AG04450 (cell line): ENCODE results near the gene NAPEPLD. TPM values are rescaled to one million over a fixed set of nuclear protein-coding genes. Genes with fewer than 3 reads are reported as not detected.

ENCODE experiments used
- CTCF ChIA-PET: fragments of 300-600, 350-600 bp; formaldehyde crosslinking; extraction: SDS; loops from one replicate; lab custom pipeline; 2022; ENCODE audit warnings: antibody characterized with exemption, inconsistent platforms; lab: Charles Lee
- POLR2A ChIA-PET: fragments of 350-600 bp; formaldehyde crosslinking; extraction: SDS; loops from one replicate; lab custom pipeline; 2021; ENCODE audit warnings: antibody characterized with exemption, inconsistent platforms; lab: Yijun Ruan, JAX
- DNase-seq: peaks from one replicate; pipeline ENCODE4 v3.0.0-alpha.2; 2011; ENCODE audit warnings: low read depth, low spot score
- H3K27ac ChIP-seq: one replicate; pipeline ENCODE4 v1.5.1; 2012; ENCODE audit warnings: low read depth, low read length, control low read depth
- H3K27me3 ChIP-seq: one replicate; pipeline ENCODE4 v1.6.0; 2012; ENCODE audit warnings: low read length; ENCODE audit not compliant: control insufficient read depth, insufficient read depth
- H3K4me3 ChIP-seq: 2 replicates; pipeline ENCODE4 v1.5.1; 2011; ENCODE audit warnings: mild to moderate bottlenecking, low read depth, low read length, control low read depth
- H3K9me3 ChIP-seq: 2 replicates; pipeline ENCODE4 v1.5.1; 2012; ENCODE audit warnings: low read length; ENCODE audit not compliant: control insufficient read depth, insufficient read depth
- polyA plus RNA-seq: library from polyadenylated mRNA; depleted of rRNA; stranded (reverse); fragments of >200 nt; gene quantifications from 2 replicates; pipeline ENCODE4 v1.2.3, GENCODE V29; 2011
- TF ChIP-seq, protein P1 (sequence below): IDR thresholded peaks from 2 replicates; pipeline ENCODE4 v1.5.1; 2011; ENCODE audit warnings: low read depth, low read length, control low read depth, inconsistent platforms

The NAPEPLD gene
- polyA plus RNA-seq, 1 experiment = 8.9 TPM

DNA sequence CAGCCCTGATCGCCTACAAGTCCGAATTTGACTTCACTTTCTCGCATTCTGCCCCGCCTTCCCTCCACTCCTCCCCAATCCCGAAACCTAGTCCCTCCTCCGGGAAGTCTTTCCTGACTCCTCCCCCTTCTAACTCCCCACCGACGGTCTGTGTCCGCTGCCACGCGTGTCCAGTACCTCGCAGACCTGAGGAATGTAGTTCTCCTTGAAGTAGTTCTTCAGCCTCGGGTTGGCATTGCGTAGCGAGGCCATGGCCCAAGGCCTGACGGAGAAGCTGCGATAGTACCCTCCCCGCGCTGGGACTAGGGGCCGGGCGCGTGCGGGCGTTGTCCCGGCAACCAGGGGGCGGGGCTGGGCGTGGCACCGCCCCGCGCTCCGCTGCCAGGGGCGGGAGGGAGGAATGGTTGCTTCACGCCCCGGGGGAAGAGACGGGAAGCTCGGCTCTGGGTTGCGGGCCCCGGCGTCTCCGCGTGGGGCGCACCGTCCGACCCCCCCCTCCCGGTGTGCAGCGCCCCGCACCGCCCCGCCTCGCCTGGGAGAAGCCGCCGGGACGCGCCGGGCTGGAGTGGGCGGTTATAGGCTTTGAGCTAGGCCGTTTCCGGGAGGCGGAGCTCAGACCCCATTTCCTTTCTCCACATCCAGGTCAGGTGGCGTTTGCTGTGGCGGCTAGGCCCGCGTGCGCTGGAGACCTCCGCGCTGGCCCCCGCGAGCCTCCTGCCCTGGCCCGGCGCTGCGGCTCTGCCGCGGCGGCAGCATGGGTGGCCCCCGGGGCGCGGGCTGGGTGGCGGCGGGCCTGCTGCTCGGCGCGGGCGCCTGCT lies 74.2 kb downstream of the NAPEPLD start, which contains the start of the genes ARMC10 and FBXL13:
Gene ARMC10 (plus strand): TSS at position 622 of the 818 bp plus-strand sequence. CDS start 133 bp downstream, at position 755.
Gene FBXL13 (minus strand): TSS at position 278 of the 818 bp plus-strand sequence.
- TF ChIP-seq, protein P1, sequence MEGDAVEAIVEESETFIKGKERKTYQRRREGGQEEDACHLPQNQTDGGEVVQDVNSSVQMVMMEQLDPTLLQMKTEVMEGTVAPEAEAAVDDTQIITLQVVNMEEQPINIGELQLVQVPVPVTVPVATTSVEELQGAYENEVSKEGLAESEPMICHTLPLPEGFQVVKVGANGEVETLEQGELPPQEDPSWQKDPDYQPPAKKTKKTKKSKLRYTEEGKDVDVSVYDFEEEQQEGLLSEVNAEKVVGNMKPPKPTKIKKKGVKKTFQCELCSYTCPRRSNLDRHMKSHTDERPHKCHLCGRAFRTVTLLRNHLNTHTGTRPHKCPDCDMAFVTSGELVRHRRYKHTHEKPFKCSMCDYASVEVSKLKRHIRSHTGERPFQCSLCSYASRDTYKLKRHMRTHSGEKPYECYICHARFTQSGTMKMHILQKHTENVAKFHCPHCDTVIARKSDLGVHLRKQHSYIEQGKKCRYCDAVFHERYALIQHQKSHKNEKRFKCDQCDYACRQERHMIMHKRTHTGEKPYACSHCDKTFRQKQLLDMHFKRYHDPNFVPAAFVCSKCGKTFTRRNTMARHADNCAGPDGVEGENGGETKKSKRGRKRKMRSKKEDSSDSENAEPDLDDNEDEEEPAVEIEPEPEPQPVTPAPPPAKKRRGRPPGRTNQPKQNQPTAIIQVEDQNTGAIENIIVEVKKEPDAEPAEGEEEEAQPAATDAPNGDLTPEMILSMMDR = peak; percentile 25; the same call in 1 of the 2 replicates
- Histone ChIP-seq H3K27ac (peak within 1 kb of the TSS; percentile 57), H3K27me3 (no peaks in the 10 kb centered on the region), H3K4me3 (peak within 1 kb of the TSS; percentile 93), H3K9me3 (no peaks in the 10 kb centered on the region; the same call in 1 of the 2 replicates)
- DNase-seq = peak; percentile 72
- CTCF ChIA-PET = interaction anchor here (0.6 to 6.2 kb wide), 9 partner anchors 9 to 316 kb away, joined by 3 to 59 read pairs (median 4); no protein-coding TSS in a partner anchor
- POLR2A ChIA-PET = interaction anchor here (0.9 to 2.2 kb wide), 7 partner anchors 10 to 182 kb away, joined by 3 to 11 read pairs (median 3); partner anchors contain the start of genes LRRC17 and NAPEPLD

DNA sequence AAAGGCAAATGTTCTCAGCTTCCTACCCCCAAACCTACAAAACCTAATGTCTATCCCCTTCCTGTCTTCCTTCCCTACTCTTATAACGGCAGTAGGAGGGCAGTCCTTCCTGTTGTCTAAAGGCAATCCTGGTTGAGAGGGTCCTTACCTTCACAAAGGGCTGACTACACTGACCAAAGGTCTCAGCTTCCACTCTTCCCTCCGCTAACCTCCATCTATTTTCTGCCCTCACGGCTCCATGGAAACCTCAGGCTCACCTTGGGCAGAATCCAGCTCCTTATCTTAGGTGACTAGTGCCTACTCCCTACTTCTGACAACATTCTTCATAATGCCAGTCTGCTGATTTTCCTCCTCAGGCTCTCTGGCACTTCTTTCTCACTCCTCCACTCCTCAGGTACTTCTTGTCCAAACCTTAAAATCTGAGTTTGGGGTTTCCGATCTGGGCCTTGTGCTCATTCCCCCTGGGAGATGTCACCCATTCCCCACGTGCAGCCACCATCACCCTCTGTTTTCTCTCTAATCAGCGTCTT lies 74.8 kb downstream of the NAPEPLD start:
- Histone ChIP-seq H3K27ac (peak overlapping the region; percentile 49), H3K27me3 (no peaks in the 10 kb centered on the region), H3K4me3 (peak overlapping the region; percentile 93), H3K9me3 (peaks cover 1% of the 10 kb centered on the region; the same call in 1 of the 2 replicates)
- POLR2A ChIA-PET = interaction anchor here (1.0 to 2.2 kb wide), 4 partner anchors 30 to 161 kb away, joined by 3 to 11 read pairs (median 4); partner anchors contain the start of genes LRRC17 and NAPEPLD
- CTCF ChIA-PET = interaction anchor here (0.6 to 6.2 kb wide), 7 partner anchors 8 to 316 kb away, joined by 3 to 59 read pairs (median 7); no protein-coding TSS in a partner anchor
- TF ChIP-seq, protein P1 = no peak
- DNase-seq = no peak

DNA sequence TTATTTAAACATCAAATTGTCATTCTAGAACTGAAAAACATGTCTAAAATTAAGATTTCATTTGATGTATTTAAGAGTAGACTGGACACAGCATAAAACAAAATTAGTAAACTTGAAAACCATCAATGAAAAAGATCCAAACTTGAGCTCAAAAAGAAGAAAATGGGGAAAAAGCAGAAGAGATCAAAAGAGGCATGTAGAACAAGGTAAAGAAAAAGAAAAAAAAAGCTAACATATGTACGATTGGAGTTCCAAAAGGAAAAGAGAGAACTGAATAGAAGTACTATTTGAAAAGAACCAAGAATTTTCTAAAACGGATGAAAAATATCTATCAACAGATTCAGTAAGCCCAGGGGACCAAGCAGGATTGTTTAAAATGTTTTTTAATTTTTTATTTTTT lies 77.9 kb downstream of the NAPEPLD start:
- POLR2A ChIA-PET = interaction anchor here (0.5 kb wide), 1 partner anchor 250 kb away, joined by 4 read pairs; no protein-coding TSS in a partner anchor
- H3K27me3 ChIP-seq = no peaks in the 10 kb centered on the region
- CTCF ChIA-PET = interaction anchor here (0.5 to 6.2 kb wide), 2 partner anchors 9 to 313 kb away, joined by 3 to 59 read pairs; no protein-coding TSS in a partner anchor
- no peak overlapping the region for H3K27ac ChIP-seq
- H3K9me3 ChIP-seq = peaks cover 6% of the 10 kb centered on the region
- no peak for DNase-seq
- TF ChIP-seq, protein P1 = no peak
- H3K4me3 ChIP-seq = no peak overlapping the region

DNA sequence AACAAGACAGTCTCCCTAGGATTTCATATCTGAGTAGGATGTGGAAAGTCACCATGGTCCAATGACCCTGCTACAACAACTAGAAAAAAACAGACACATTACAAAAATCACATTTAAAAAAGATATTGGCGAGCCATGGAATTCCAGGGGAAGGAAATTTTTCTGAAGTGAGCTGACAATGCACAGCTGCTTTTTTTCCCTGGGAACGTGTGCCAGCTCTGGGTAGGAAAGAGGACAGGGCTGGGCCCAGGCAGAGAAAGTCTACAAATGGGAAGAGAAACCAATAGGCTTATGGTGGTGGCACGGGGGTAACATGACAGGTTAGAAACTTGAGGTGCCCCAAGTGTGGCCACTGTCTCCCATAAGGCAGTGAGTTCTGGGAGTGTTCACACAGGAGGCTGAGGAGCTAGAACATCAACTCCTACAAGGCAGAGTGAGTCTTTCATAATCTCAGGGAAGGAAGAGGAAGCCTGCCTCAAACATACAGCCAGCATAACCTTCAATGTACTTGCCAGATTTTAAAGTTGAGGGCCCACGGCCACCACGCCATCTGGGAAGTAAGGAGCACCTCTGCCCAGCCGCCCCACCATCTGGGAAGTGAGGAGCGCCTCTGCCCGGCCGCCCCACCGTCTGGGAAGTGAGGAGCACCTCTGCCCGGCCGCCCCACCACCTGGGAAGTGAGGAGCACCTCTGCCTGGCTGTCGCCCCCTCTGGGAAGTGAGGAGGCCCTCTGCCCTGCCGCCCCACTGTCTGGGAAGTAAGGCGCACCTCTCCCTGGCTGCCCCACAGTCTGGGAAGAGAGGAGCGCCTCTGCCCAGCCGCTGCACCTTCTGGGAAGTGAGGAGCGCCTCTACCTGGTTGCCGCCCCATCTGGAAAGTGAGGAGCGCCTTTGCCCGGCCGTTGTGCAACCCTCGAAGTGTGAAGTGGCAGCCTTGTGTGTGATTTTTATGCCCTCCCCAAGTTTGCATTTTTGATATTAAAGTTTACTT lies 80.2 kb downstream of the NAPEPLD start:
- Histone ChIP-seq H3K9me3 (peaks cover 6% of the 10 kb centered on the region), H3K27me3 (no peaks in the 10 kb centered on the region), H3K4me3 (no peak overlapping the region), H3K27ac (no peak overlapping the region)
- TF ChIP-seq, protein P1 = no peak
- no peak for DNase-seq
- POLR2A ChIA-PET = no interaction called here
- CTCF ChIA-PET = interaction anchor here (0.6 to 0.9 kb wide), 2 partner anchors 310 kb away, joined by 3 to 8 read pairs; no protein-coding TSS in a partner anchor
